SIG-M5 (cell line): ENCODE results near the gene MMP17.

ENCODE experiments used
- DNase-seq: peaks from one replicate; lab custom pipeline; 2025; lab: John Stamatoyannopoulos, UW

MMP17 gene

GRCh38 chr12:131830914-131831571, 2.9 kb downstream of the MMP17 start:
- no peak for DNase-seq

- DNase-seq = no peak
These were observed 3.4 kb downstream of the MMP17 start for GRCh38 chr12:131831635-131832041.

GRCh38 chr12:131832321-131833231, 4.4 kb downstream of the MMP17 start:
- DNase-seq = no peak

- no peak for DNase-seq
These were observed 5.2 kb downstream of the MMP17 start for GRCh38 chr12:131833288-131833895.

DNA sequence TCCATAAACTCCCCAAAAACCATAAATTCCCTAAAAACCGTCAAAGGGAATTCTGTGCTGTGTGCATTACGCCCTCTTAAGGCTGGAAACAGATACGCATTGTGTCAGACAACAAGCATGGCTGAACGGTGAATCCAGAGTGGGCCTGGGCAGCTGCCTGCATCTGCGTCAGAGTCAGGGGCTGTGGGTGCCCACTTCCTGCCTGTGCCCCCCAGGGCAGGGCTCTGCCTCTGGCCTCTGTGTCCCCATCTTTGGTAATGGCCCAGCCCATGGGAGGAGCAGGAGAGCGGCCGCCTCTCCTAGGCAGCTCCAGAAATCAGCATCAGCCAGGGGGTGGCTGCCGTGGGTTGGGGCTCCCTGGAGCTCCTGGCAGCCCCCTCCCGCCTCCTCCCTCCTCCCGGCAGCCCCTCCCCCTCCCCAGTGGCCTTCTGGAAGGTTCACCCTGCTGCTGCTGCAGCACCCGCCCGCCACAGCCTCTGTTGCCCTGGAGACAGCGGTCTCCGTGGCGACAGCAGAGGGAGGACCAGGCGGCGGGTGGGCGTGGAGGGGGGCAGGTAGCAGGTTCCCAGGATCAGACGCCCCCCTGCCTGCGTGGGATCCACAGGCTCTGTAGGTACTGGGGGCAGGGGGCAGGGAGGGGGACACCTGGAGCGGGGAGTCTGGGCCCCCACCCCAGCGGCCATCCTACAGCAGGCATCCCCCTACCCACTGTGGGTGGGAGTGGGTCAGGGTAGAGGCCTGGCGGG, 5.9 kb downstream of the MMP17 start:
- no peak for DNase-seq

GRCh38 chr12:131834798-131835615, 6.8 kb downstream of the MMP17 start:
- no peak for DNase-seq

DNA sequence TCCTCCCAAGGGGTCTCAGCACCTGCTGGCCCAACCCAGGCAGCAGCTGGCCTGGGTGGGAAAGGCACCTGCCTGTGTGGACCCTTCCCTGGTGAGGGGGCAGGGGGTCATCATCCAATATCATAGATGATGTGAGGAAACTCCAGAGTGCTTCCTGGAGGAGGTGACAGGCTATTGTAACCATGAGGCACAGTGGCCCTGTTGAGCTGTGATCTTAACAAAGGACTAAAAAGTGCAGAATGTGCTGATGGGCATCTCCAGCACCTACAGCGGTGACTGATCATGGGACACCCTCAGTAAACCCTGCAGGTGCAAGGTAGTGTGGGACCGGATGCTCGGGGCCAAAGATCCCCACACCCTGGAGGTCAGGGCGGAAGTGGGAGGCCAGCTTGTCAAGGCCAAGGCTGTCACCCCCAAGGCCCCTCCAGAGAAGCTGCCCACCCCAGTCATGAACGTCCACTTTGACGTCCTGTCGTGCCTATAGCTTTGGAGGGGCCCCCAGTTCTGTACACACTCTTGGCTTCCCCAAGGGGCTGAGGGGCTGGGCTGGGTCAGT, 7.5 kb downstream of the MMP17 start:
- DNase-seq = no peak

DNA sequence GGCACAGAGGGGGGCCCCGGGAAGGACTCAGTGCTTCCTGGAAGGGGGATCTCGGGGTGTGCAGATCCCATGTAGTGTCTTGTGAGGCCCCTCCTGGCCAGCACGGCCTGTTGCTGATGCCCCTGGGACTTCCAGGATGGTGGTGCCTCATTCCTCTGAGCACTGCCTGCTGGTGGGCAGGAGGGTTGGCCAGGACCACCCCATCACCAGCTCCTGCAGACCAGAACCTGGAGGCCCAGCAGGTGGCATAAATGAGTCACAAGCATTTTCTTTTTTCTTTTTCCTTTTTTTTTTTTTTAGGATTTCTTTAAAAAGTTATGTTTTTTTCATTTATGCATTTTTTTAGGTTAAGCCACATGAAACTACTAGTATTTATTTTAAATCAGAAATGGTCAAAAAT, 8.0 kb downstream of the MMP17 start:
- DNase-seq = no peak

GRCh38 chr12:131836714-131837397, 8.7 kb downstream of the MMP17 start:
- DNase-seq = no peak

DNA sequence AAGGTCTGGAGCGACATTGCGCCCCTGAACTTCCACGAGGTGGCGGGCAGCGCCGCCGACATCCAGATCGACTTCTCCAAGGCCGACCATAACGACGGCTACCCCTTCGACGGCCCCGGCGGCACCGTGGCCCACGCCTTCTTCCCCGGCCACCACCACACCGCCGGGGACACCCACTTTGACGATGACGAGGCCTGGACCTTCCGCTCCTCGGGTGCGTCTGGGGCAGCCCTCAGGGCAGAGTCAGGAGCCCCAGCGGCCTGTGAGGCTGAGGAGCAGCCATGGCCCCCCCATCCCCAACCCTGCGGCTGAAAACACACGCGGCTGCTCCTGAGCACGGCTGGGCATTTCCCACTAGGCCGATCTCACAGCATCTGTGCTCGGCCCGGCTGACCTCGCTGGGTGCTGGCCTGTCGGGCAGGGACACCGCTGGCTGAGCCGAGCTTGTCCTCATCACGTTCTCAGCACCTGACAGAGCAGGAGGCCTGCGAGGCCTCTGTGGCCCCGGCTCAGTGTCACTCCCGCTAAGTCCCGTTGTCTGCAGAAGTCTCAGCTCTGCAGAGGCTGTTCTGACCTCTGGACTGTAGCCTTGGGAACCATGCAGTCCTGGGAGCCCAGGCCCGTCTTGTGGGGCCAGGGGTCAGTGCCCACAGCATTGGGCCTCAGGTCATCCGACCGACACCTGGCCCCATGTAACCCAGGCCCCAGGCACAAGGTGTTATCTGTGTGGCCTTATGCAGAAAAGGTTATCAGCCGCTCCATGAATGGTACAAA, 12.6 kb downstream of the MMP17 start:
- no peak for DNase-seq

DNA sequence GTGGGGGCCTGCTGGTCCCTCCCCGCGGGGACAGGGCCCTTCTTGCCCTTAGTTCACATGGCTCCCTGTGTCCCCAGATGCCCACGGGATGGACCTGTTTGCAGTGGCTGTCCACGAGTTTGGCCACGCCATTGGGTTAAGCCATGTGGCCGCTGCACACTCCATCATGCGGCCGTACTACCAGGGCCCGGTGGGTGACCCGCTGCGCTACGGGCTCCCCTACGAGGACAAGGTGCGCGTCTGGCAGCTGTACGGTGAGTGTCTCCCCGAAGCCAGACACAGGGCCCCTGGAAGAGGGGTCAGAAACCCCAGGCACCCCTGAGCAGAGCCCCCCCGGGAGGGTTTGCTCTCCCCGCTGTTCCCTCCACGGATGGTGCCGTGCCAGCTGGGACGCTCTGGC, 13.4 kb downstream of the MMP17 start:
- DNase-seq = no peak

- DNase-seq = no peak
These were observed 14.0 kb downstream of the MMP17 start for GRCh38 chr12:131842169-131842568.

- no peak for DNase-seq
These were observed 15.3 kb downstream of the MMP17 start for GRCh38 chr12:131843527-131843926.

DNA sequence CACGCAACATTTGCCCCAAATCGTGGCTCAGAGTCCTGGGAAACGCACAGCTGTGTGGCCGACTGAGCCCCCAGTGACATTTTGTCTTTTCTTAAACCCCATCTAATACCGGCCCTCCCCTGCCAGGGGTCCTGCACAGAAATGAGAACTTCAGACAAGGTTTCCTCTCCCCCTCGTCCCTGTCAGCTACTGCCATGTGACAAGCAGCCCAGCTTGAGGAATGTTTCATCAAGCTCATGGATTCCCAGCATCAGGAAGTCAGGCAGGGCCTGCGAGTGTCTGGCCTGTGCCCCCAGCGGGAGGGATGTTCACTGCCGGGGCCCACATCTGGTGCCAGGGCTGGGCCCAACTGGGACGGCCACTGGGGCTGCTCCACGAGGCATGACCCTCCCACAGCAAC, 15.9 kb downstream of the MMP17 start:
- DNase-seq = no peak

- no peak for DNase-seq
These were observed 16.5 kb downstream of the MMP17 start for GRCh38 chr12:131844656-131845055.

GRCh38 chr12:131845121-131845520, 16.9 kb downstream of the MMP17 start:
- no peak for DNase-seq

DNA sequence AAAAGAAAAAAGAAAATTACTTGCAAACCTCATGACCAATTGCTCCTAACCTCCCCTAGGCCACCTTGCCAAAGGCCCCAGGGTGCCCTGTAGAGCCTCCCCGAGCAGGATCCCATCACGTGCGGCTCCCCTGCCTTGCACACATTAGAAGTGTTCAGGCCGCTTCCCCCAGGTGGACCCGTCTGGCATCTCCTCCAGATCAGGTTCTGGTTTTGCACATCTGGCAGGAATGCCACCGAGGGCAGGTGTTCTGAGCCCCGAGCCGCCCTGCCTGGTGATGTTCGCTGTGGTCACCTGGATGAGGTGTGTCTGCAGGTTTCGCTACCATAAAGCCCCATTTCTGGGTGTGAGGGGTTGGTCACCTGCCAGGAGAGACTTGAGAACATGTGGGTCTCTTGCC, 19.3 kb downstream of the MMP17 start:
- no peak for DNase-seq

- DNase-seq = no peak
These were observed 20.6 kb downstream of the MMP17 start for GRCh38 chr12:131848753-131849152.

DNA sequence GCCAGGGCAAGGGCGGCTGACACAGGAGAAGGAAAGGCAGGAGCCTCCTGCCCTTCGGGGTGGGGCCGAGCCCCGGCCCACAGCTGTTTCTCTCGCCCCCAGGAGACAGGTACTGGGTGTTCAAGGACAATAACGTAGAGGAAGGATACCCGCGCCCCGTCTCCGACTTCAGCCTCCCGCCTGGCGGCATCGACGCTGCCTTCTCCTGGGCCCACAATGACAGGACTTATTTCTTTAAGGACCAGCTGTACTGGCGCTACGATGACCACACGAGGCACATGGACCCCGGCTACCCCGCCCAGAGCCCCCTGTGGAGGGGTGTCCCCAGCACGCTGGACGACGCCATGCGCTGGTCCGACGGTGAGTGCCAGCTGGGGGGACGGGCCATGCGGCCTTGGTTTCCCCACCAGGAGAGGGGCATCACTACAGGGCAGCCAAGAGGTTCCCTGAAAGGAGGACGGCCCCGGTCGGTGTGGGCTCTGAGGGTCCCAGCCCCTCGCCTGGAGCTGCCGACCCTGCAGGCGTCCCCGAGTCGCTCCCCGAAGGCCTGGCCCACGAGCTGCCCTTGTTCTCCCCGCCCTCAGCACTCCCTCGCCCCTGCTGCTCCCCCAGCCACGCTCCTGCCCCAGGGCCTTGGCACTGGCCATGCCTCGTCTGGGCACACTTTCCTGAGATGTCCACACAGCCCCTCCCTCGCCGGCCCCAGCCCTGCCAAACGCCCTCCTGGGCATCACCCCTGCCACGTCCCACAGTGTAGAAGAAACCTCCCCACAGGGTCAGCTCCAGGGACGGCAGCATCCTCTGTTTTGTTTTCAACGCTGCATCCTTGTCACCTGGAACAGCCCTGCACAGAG, 21.7 kb downstream of the MMP17 start:
- DNase-seq = no peak
